Esophagus muscularis mucosa (tissue), 4 donors: Measurements from ENCODE around the gene MYBBP1A. TPM values are rescaled to one million over a fixed set of nuclear protein-coding genes. Genes with fewer than 3 reads are reported as not detected.
A peak's percentile ranks its signal among the peaks of the same experiment; 100 is the strongest.

ENCODE experiments used
- DNase-seq: peaks from one replicate; pipeline ENCODE4 v3.0.0-alpha.2; 2017; ENCODE audit errors: extremely low spot score
- H3K27ac ChIP-seq, 4 donors: fragments of 200-600 bp; sonication (generic); replicated peaks in 1 of 4; 1 replicate in 3 of 4; 2 replicates in 1 of 4; pipeline ENCODE4 v1.5.1; 2016 to 2019; ENCODE audit warnings: mild to moderate bottlenecking in 1 of 4
- H3K27me3 ChIP-seq, 4 donors: fragments of 200-600 bp; sonication (generic); one replicate each; pipeline versions ENCODE4 v1.5.1 to v1.6.0; 2016 to 2019
- H3K36me3 ChIP-seq, 4 donors: fragments of 200-600 bp; sonication (generic); one replicate each; pipeline ENCODE4 v1.5.1; 2016 to 2019
- H3K4me1 ChIP-seq, 4 donors: fragments of 200-600 bp; sonication (generic); one replicate each; pipeline ENCODE4 v1.5.1; 2016 to 2019
- H3K4me3 ChIP-seq, 4 donors: fragments of 200-600 bp; sonication (generic); 1 replicate in 2 of 4; 2 replicates in 2 of 4; pipeline ENCODE4 v1.5.1; 2016 to 2019; ENCODE audit warnings: mild to moderate bottlenecking in 4 of 4, moderate library complexity in 1 of 4
- H3K9me3 ChIP-seq, 4 donors: fragments of 200-600 bp; sonication (generic); 1 replicate in 3 of 4; 2 replicates in 1 of 4; pipeline ENCODE4 v1.5.1; 2016 to 2019
- CTCF ChIP-seq, 3 experiments: fragments of 200-600 bp in 2 of 3; fragments of 450-650 bp in 1 of 3; sonication (generic) in 2 of 3; IDR thresholded peaks; one replicate each; pipeline ENCODE4 v1.5.1; 2017 to 2019; ENCODE audit warnings: antibody characterized with exemption in 3 of 3, mild to moderate bottlenecking in 2 of 3, moderate library complexity in 1 of 3
- EP300 ChIP-seq: sonication (generic); formaldehyde crosslinking; IDR thresholded peaks from one replicate; pipeline ENCODE4 v1.6.1; 2017; ENCODE audit warnings: antibody characterized with exemption
- POLR2A ChIP-seq: fragments of 450-650 bp; IDR thresholded peaks from one replicate; pipeline ENCODE4 v1.6.1; 2017; ENCODE audit warnings: antibody characterized with exemption, moderate library complexity, mild to moderate bottlenecking, low read depth
- POLR2AphosphoS5 ChIP-seq, 2 donors: sonication (generic); formaldehyde crosslinking; IDR thresholded peaks; one replicate each; pipeline ENCODE4 v1.6.1; 2017; ENCODE audit warnings: antibody characterized with exemption in 2 of 2
- WGBS: methylation state at CpG from one replicate; pipeline ENCODE4 v1.1.5; 2018; 5-methylcytosine and 5-hydroxymethylcytosine counted together
- intact Hi-C: fragments of 100-400 bp; cut with DNase I; formaldehyde crosslinking; loops from one replicate; pipeline ENCODE4 v1.15.1; 2023
- total RNA-seq, 4 donors: library from RNA; depleted of rRNA; stranded (reverse); fragments of >200 nt; gene quantifications; one replicate each; pipeline versions ENCODE4 v1.1.0 to v1.2.1, GENCODE V29; 2016

MYBBP1A gene
- total RNA-seq, 4 donors from 2014 or later: 31.6 to 45.4 (median 36.1) TPM

GRCh38 chr17:4544135-4544950, 10.8 kb downstream of the MYBBP1A start:
- no peak overlapping the region for H3K4me3 ChIP-seq
- DNase-seq: no peak
- H3K4me1 ChIP-seq: peaks cover 18 to 29% (median 23%) of the 10 kb centered on the region in 4 donors
- H3K27ac ChIP-seq: no peak overlapping the region
- H3K36me3 ChIP-seq: peaks cover 77 to 100% (median 99%) of the 10 kb centered on the region in 4 donors
- no peaks in the 10 kb centered on the region for H3K9me3 ChIP-seq
- intact Hi-C loops: no loop called here
- H3K27me3 ChIP-seq: no peaks in the 10 kb centered on the region
- TF ChIP-seq EP300 (no peak), POLR2AphosphoS5 (IDR thresholded peaks at IDR 0.05) (no peak), POLR2A (no peak), CTCF (IDR thresholded peaks at IDR 0.05) (no peak)
- 94% methylated on average over 20 of the region's 37 CpGs for WGBS

GRCh38 chr17:4543557-4544026, 11.6 kb downstream of the MYBBP1A start:
- H3K36me3 ChIP-seq: peaks cover 72 to 100% (median 99%) of the 10 kb centered on the region in 4 donors
- DNase-seq: no peak
- H3K9me3 ChIP-seq: no peaks in the 10 kb centered on the region
- 80% methylated on average over 17 of the region's 19 CpGs for WGBS
- H3K27me3 ChIP-seq: no peaks in the 10 kb centered on the region
- no peak overlapping the region for H3K27ac ChIP-seq
- intact Hi-C loops: no loop called here
- H3K4me1 ChIP-seq: peaks cover 23 to 36% (median 28%) of the 10 kb centered on the region in 4 donors
- no peak overlapping the region for H3K4me3 ChIP-seq
- TF ChIP-seq POLR2AphosphoS5 (IDR thresholded peaks at IDR 0.05): no peak
- TF ChIP-seq CTCF (IDR thresholded peaks at IDR 0.05): no peak
- TF ChIP-seq POLR2A: no peak
- no peak for TF ChIP-seq EP300

- TF ChIP-seq POLR2A (no peak), EP300 (no peak), POLR2AphosphoS5 (IDR thresholded peaks at IDR 0.05) (no peak), CTCF (IDR thresholded peaks at IDR 0.05) (no peak)
- Histone ChIP-seq H3K36me3 (peaks cover 64 to 100% (median 96%) of the 10 kb centered on the region in 4 donors), H3K9me3 (no peaks in the 10 kb centered on the region), H3K4me3 (no peak overlapping the region), H3K27me3 (no peaks in the 10 kb centered on the region), H3K27ac (peak overlapping the region in 1 of 4 donors; percentile 54), H3K4me1 (peaks cover 32 to 45% (median 36%) of the 10 kb centered on the region in 4 donors)
- WGBS: no CpG with 5 or more reads among the region's 19 CpGs
- DNase-seq: no peak
- intact Hi-C loops: no loop called here
Observed at GRCh38 chr17:4542726-4543191, 12.4 kb downstream of the MYBBP1A start.

- Histone ChIP-seq H3K27ac (peak overlapping the region; percentile 0 to 74 (median 30)), H3K36me3 (peaks cover 58 to 97% (median 92%) of the 10 kb centered on the region in 4 donors), H3K4me3 (no peak overlapping the region), H3K9me3 (no peaks in the 10 kb centered on the region), H3K27me3 (no peaks in the 10 kb centered on the region), H3K4me1 (peaks cover 38 to 51% (median 42%) of the 10 kb centered on the region in 4 donors)
- WGBS: 93% methylated on average over 12 of the region's 14 CpGs
- TF ChIP-seq CTCF (IDR thresholded peaks at IDR 0.05) (no peak), EP300 (no peak), POLR2AphosphoS5 (IDR thresholded peaks at IDR 0.05) (no peak), POLR2A (no peak)
- intact Hi-C loops: no loop called here
- DNase-seq: no peak
Observed at GRCh38 chr17:4542003-4542725, 13.0 kb downstream of the MYBBP1A start.
